Measurements from ENCODE around the gene OR10J5.
"Not testable (repeated sequence)": the region's sequence is repeated elsewhere in the genome, so short reads cannot be mapped to it uniquely, and the experiment has no call there.

OR10J5 gene

GRCh38 chr1:159509440-159510228 is 26.2 kb downstream of the OR10J5 start:
- no peak for TF ChIP-seq CTCF (IDR thresholded peaks at IDR 0.05; ENCODE audit: low read depth, low read length)
- no peak for DNase-seq (ENCODE audit: extremely low read depth, low read depth)

GRCh38 chr1:159508951-159509350 is 26.9 kb downstream of the OR10J5 start:
- no peak for TF ChIP-seq CTCF (IDR thresholded peaks at IDR 0.05; ENCODE audit: low read depth, low read length)
- DNase-seq (ENCODE audit: extremely low read depth, low read depth): no peak

GRCh38 chr1:159505676-159506075 is 30.1 kb downstream of the OR10J5 start:
- TF ChIP-seq CTCF (IDR thresholded peaks at IDR 0.05; ENCODE audit: low read depth, low read length): no peak
- DNase-seq (ENCODE audit: extremely low read depth, low read depth): no peak

GRCh38 chr1:159501082-159501481 is 34.7 kb downstream of the OR10J5 start:
- no peak for DNase-seq (ENCODE audit: extremely low read depth, low read depth)
- TF ChIP-seq CTCF (IDR thresholded peaks at IDR 0.05; ENCODE audit: low read depth, low read length): no peak

GRCh38 chr1:159494513-159495210 is 41.1 kb downstream of the OR10J5 start:
- not testable (repeated sequence) for DNase-seq (ENCODE audit: extremely low read depth, low read depth)

- no peak for TF ChIP-seq CTCF (IDR thresholded peaks at IDR 0.05; ENCODE audit: low read depth, low read length)
- DNase-seq (ENCODE audit: extremely low read depth, low read depth): no peak
These were observed 42.5 kb downstream of the OR10J5 start for GRCh38 chr1:159493354-159493753.

GRCh38 chr1:159492575-159493323 is 43.1 kb downstream of the OR10J5 start:
- TF ChIP-seq CTCF (IDR thresholded peaks at IDR 0.05; ENCODE audit: low read depth, low read length): no peak
- no peak for DNase-seq (ENCODE audit: extremely low read depth, low read depth)

Measured in AG09319 (cell line).